ENCODE results near the gene ZNF23. TPM values are rescaled to one million over a fixed set of nuclear protein-coding genes. Genes with fewer than 3 reads are reported as not detected.
A peak's percentile ranks its signal among the peaks of the same experiment; 100 is the strongest.

Gene ZNF23
- total RNA-seq, 1 donor from 2014 or later: 3.9 TPM

- ATAC-seq: peak; percentile 29
These were observed 5.8 kb upstream of the ZNF23 start for GRCh38 chr16:71467810-71468209.

- no peak for ATAC-seq
These were observed 2.2 kb upstream of the ZNF23 start for GRCh38 chr16:71464231-71464630.

GRCh38 chr16:71460941-71461340, 1.1 kb downstream of the ZNF23 start:
- ATAC-seq: no peak

- ATAC-seq: no peak
These were observed 1.8 kb downstream of the ZNF23 start for GRCh38 chr16:71460236-71460635.

- no peak for ATAC-seq
These were observed 2.5 kb downstream of the ZNF23 start for GRCh38 chr16:71459510-71459909.

- no peak for ATAC-seq
These were observed 5.2 kb downstream of the ZNF23 start for GRCh38 chr16:71456801-71457200.

GRCh38 chr16:71453036-71453435, 9.0 kb downstream of the ZNF23 start:
- ATAC-seq: no peak

- ATAC-seq: no peak
These were observed 13.0 kb downstream of the ZNF23 start for GRCh38 chr16:71449020-71449419.

- ATAC-seq: no peak
These were observed 13.7 kb downstream of the ZNF23 start for GRCh38 chr16:71448274-71448866.

- peak; percentile 26 for ATAC-seq
These were observed 18.3 kb downstream of the ZNF23 start for GRCh38 chr16:71443714-71444113.

GRCh38 chr16:71442051-71442440, 20.0 kb downstream of the ZNF23 start, which contains the start of gene TLE7:
Gene TLE7, minus strand, starts transcription at chr16:71442054. Its CDS starts 8,730 bp downstream, at chr16:71433324.
- no peak for ATAC-seq

GRCh38 chr16:71441348-71442050, 20.5 kb downstream of the ZNF23 start:
- no peak for ATAC-seq

GRCh38 chr16:71440669-71441347, 21.2 kb downstream of the ZNF23 start:
- ATAC-seq: no peak

- ATAC-seq: no peak
These were observed 22.5 kb downstream of the ZNF23 start for GRCh38 chr16:71439523-71439922.

GRCh38 chr16:71436473-71436872, 25.6 kb downstream of the ZNF23 start:
- no peak for ATAC-seq

GRCh38 chr16:71432906-71433305, 29.1 kb downstream of the ZNF23 start:
- no peak for ATAC-seq

GRCh38 chr16:71431991-71432390, 30.1 kb downstream of the ZNF23 start:
- no peak for ATAC-seq

- ATAC-seq: no peak
These were observed 30.9 kb downstream of the ZNF23 start for GRCh38 chr16:71431176-71431575.

GRCh38 chr16:71430744-71431143, 31.3 kb downstream of the ZNF23 start:
- ATAC-seq: no peak

GRCh38 chr16:71429581-71429980, 32.5 kb downstream of the ZNF23 start:
- ATAC-seq: no peak

GRCh38 chr16:71428883-71429282, 33.2 kb downstream of the ZNF23 start:
- no peak for ATAC-seq

- ATAC-seq: no peak
These were observed 33.7 kb downstream of the ZNF23 start for GRCh38 chr16:71428385-71428784.

- no peak for ATAC-seq
These were observed 35.0 kb downstream of the ZNF23 start for GRCh38 chr16:71426880-71427615.

Measured in esophagus mucosa (tissue), 1 donor.